Measurements from ENCODE around the gene NRN1L. TPM values are rescaled to one million over a fixed set of nuclear protein-coding genes. Genes with fewer than 3 reads are reported as not detected.
A peak's percentile ranks its signal among the peaks of the same experiment; 100 is the strongest.
"Not testable (repeated sequence)": the region's sequence is repeated elsewhere in the genome, so short reads cannot be mapped to it uniquely, and the experiment has no call there.

NRN1L gene
- total RNA-seq, 1 donor = not detected

DNA sequence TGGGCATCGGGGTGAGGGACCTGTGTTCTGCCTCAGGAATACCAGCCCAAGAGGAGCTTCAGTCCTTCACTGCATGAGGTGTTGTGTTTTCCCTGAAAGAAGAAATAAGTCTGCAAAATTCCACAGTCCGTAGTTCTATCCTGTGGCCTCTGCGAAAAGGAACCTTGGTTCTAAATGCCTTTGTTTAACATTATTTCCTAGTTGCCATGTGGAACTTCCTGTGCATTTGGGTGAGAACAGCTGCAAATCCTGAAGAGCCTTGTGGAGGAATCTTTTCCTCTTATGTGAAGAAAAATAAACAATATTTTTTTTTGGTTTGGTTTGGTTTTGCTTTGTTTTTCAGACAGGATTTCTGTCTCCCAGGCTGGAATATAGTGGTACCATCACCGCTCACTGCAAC is 18.1 kb downstream of the NRN1L start:
- TF ChIP-seq, protein P1, sequence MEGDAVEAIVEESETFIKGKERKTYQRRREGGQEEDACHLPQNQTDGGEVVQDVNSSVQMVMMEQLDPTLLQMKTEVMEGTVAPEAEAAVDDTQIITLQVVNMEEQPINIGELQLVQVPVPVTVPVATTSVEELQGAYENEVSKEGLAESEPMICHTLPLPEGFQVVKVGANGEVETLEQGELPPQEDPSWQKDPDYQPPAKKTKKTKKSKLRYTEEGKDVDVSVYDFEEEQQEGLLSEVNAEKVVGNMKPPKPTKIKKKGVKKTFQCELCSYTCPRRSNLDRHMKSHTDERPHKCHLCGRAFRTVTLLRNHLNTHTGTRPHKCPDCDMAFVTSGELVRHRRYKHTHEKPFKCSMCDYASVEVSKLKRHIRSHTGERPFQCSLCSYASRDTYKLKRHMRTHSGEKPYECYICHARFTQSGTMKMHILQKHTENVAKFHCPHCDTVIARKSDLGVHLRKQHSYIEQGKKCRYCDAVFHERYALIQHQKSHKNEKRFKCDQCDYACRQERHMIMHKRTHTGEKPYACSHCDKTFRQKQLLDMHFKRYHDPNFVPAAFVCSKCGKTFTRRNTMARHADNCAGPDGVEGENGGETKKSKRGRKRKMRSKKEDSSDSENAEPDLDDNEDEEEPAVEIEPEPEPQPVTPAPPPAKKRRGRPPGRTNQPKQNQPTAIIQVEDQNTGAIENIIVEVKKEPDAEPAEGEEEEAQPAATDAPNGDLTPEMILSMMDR (IDR thresholded peaks at IDR 0.05; ENCODE audit: insufficient read depth, low read depth, low read length) = no peak
- no peak overlapping the region for H3K4me3 ChIP-seq (ENCODE audit: low read depth, low read length)
- no peak for DNase-seq (ENCODE audit: low read depth)

DNA sequence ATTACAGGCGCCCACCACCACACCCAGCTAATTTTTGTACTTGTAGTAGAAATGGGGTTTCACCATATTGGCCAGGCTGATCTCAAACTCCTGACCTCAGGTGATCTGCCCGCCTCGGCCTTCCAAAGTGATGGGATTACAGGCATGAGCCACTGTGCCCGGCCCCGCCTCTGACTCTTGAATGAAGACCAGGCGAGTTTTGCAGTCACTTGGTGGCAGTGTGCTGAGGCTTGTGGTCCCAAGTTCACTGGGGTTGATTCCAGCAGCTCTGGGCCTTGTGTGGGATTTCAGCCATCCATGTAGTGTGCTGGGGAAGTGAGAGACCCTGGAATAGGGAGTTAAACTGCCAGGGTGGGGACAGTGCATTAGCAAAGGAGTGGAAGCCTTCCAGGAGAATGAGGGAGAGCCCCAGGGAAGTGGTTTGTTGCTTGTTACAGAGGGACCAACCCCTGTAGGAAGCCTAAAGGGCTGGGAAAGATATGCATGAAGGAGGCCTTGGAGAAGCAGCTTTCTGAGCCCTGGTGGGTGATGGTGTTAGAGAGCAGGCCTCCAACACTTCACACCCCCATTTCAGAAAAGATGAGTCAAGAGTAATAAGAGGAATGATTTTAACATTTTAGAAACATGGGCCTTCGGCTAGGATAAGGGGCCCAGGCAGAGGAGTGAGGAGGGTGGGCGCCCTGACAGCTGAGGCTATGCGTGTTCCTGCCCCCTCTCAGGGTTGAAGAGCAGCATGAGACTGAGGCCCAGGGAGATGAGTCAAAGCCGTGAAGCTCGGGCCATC is 22.9 kb downstream of the NRN1L start:
- DNase-seq (ENCODE audit: low read depth) = no peak
- H3K4me3 ChIP-seq (ENCODE audit: low read depth, low read length) = no peak overlapping the region
- TF ChIP-seq, protein P1 (IDR thresholded peaks at IDR 0.05; ENCODE audit: insufficient read depth, low read depth, low read length) = no peak

DNA sequence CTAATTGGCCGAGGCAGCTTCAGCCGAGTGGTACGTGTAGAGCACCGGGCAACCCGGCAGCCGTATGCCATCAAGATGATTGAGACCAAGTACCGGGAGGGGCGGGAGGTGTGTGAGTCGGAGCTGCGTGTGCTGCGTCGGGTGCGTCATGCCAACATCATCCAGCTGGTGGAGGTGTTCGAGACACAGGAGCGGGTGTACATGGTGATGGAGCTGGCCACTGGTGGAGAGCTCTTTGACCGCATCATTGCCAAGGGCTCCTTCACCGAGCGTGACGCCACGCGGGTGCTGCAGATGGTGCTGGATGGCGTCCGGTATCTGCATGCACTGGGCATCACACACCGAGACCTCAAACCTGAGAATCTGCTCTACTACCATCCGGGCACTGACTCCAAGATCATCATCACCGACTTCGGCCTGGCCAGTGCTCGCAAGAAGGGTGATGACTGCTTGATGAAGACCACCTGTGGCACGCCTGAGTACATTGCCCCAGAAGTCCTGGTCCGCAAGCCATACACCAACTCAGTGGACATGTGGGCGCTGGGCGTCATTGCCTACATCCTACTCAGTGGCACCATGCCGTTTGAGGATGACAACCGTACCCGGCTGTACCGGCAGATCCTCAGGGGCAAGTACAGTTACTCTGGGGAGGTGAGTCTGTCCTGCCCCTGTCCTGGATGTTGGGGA is 24.5 kb downstream of the NRN1L start:
- no peak for DNase-seq (ENCODE audit: low read depth)
- H3K4me3 ChIP-seq (ENCODE audit: low read depth, low read length) = no peak overlapping the region
- TF ChIP-seq, protein P1 (IDR thresholded peaks at IDR 0.05; ENCODE audit: insufficient read depth, low read depth, low read length) = no peak

DNA sequence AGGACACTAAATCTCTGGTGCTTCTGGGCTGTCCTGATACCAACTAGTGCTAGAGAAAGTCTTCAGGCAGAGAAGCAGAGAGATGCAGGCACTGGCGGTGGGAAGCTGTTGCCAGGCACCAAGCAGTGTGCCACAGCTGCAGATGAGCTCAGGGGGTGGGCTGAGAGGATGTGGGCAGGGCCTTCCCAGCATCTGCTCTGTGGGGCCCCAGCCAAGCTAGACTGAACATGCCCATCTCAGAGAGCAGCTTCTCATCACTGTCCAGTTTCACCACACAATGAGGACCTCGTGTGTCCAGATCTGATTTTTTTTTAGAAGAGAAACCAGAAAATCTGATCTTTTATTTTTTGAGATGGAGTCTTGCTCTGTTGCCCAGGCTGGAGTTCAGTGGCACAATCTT is 25.5 kb downstream of the NRN1L start:
- TF ChIP-seq, protein P1 (IDR thresholded peaks at IDR 0.05; ENCODE audit: insufficient read depth, low read depth, low read length) = no peak
- H3K4me3 ChIP-seq (ENCODE audit: low read depth, low read length) = no peak overlapping the region
- peak; percentile 46 for DNase-seq (ENCODE audit: low read depth)

DNA sequence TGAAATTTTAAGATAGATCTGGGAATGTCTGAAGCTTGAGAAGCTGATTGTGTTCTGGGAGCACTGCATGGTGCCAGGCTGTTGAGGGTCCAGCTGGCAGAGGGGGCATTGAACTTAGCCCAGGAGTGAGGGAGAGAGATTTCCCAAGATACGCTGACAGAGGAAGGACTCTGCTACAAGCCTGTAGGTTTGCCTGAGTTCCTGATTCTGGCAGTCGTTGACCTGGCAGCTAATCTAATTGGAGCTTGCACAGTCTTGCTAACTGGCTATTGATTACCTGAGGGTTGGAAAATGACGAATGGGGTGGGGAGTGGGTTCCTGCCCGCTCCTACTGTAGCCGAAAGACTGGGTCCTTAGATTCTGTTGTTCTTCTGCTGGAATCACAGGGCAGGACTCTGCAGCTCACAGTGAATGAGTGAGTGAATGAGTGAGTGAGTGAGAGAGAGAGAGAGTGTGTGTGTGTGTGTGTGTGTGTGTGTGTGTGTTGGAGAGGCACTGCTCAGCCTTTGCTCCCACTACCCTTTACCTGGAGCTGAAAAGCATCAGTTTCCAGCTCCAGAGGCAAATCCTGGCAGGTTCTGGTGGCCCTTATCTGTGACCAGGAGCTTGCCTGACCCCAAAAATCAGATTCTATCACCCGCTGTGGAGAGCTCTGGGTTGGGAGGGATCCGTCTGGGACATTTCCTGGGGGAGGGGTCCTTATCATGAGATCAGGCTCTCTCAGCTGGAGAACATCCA is 30.2 kb downstream of the NRN1L start:
- no peak overlapping the region for H3K4me3 ChIP-seq (ENCODE audit: low read depth, low read length)
- DNase-seq (ENCODE audit: low read depth) = no peak
- TF ChIP-seq, protein P1 (IDR thresholded peaks at IDR 0.05; ENCODE audit: insufficient read depth, low read depth, low read length) = no peak

DNA sequence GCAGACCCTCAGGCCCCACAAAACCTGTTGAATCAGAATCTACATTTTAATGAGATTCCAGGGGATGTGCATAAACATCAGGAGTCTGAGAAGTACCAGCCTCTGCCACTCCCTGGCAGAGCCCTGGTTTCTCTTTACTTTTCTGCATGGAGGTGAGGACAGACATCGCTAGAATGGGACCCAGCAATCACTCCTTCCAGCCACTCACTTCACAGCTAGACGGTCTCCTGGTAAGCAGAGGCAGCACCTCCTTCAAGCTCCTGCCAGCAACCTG is 30.7 kb downstream of the NRN1L start:
- DNase-seq (ENCODE audit: low read depth); H3K4me3 ChIP-seq (ENCODE audit: low read depth, low read length): not testable (repeated sequence)

Data from fibroblast of villous mesenchyme (primary cell).